ENCODE measurements around the gene NAALADL2. TPM values are rescaled to one million over a fixed set of nuclear protein-coding genes. Genes with fewer than 3 reads are reported as not detected.

NAALADL2 gene
- total RNA-seq, 1 donor from 2014 or later: 1.6 TPM

DNA sequence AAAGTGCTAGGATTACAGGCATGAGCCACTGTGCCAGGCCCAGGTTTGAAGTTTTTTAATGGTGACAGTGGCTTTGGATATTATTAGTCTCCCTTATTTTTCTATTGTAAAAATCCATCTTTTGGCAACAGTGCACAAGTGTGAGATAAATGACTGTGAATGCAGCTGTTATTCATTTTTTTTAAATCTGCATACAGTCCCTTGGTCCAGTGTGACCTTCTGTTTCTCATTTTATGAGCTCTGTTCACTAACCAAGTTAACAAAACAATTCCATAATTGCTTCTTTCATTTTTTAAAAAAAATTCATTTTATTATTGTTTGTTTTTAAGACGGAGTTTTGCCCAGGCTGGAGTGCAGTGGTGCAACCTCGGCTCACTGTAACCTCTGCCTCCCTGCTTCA, 381.8 kb downstream of the NAALADL2 start:
- H3K36me3 Mint-ChIP-seq (ENCODE audit: unreplicated experiment): no peaks in the 10 kb centered on the region
- no peak overlapping the region for H3K27ac Mint-ChIP-seq (ENCODE audit: unreplicated experiment)
- no peak for DNase-seq
- no peaks in the 10 kb centered on the region for H3K27me3 Mint-ChIP-seq (ENCODE audit: unreplicated experiment)
- H3K4me3 Mint-ChIP-seq (ENCODE audit: unreplicated experiment): no peak overlapping the region
- H3K9me3 Mint-ChIP-seq (ENCODE audit: unreplicated experiment): no peaks in the 10 kb centered on the region
- no peak for TF ChIP-seq CTCF (IDR thresholded peaks at IDR 0.05; ENCODE audit: partially characterized antibody, unreplicated experiment)
- H3K4me1 Mint-ChIP-seq (ENCODE audit: low read depth, unreplicated experiment): no peaks in the 10 kb centered on the region

DNA sequence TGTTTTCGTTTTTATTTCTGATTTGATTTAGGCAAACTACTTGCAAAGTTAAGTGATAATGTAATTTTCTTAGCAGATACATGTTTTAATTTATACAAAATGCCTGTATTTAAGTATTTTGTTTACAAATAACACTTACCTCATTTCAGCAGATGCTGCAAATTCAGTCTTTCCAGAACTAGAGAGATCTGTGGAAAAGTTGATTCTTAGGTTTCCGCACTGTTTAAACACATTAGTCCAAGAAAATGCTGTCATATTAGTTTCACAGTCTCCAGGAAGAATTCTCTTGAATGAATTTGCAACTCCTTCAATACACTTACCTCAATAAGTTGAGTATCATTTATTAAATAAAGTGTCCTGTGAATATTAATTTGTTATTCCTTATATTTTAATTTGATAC, 383.1 kb downstream of the NAALADL2 start:
- H3K4me1 Mint-ChIP-seq (ENCODE audit: low read depth, unreplicated experiment): no peaks in the 10 kb centered on the region
- DNase-seq: no peak
- TF ChIP-seq CTCF (IDR thresholded peaks at IDR 0.05; ENCODE audit: partially characterized antibody, unreplicated experiment): no peak
- no peak overlapping the region for H3K27ac Mint-ChIP-seq (ENCODE audit: unreplicated experiment)
- no peaks in the 10 kb centered on the region for H3K36me3 Mint-ChIP-seq (ENCODE audit: unreplicated experiment)
- H3K27me3 Mint-ChIP-seq (ENCODE audit: unreplicated experiment): no peaks in the 10 kb centered on the region
- no peaks in the 10 kb centered on the region for H3K9me3 Mint-ChIP-seq (ENCODE audit: unreplicated experiment)
- H3K4me3 Mint-ChIP-seq (ENCODE audit: unreplicated experiment): no peak overlapping the region

GRCh38 chr3:175246234-175246633, 387.1 kb downstream of the NAALADL2 start:
- Mint-ChIP-seq H3K36me3 (ENCODE audit: unreplicated experiment) (no peaks in the 10 kb centered on the region), H3K27me3 (ENCODE audit: unreplicated experiment) (no peaks in the 10 kb centered on the region), H3K27ac (ENCODE audit: unreplicated experiment) (no peak overlapping the region), H3K9me3 (ENCODE audit: unreplicated experiment) (no peaks in the 10 kb centered on the region), H3K4me1 (ENCODE audit: low read depth, unreplicated experiment) (no peaks in the 10 kb centered on the region), H3K4me3 (ENCODE audit: unreplicated experiment) (no peak overlapping the region)
- no peak for DNase-seq
- no peak for TF ChIP-seq CTCF (IDR thresholded peaks at IDR 0.05; ENCODE audit: partially characterized antibody, unreplicated experiment)

DNA sequence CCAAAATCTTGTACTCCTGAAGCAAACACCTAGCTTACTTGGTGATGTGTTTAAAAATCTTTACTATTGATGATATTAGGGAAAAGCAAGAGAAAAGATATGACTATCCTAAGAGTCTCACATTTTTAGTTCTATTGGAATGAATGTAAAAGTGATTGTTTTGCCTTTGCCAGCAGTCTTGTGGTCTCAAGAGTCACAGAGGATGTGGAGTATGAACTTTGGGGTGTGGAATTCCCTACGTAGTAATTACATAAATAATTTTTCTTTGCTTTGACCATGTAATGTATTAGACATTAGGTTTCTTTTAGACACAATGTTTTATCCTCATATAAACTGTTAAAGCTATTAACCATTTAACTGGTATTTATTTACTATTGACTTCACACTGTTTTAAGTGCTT, 387.6 kb downstream of the NAALADL2 start:
- H3K27me3 Mint-ChIP-seq (ENCODE audit: unreplicated experiment): no peaks in the 10 kb centered on the region
- no peaks in the 10 kb centered on the region for H3K36me3 Mint-ChIP-seq (ENCODE audit: unreplicated experiment)
- H3K9me3 Mint-ChIP-seq (ENCODE audit: unreplicated experiment): no peaks in the 10 kb centered on the region
- DNase-seq: no peak
- H3K4me3 Mint-ChIP-seq (ENCODE audit: unreplicated experiment): no peak overlapping the region
- no peak for TF ChIP-seq CTCF (IDR thresholded peaks at IDR 0.05; ENCODE audit: partially characterized antibody, unreplicated experiment)
- no peaks in the 10 kb centered on the region for H3K4me1 Mint-ChIP-seq (ENCODE audit: low read depth, unreplicated experiment)
- no peak overlapping the region for H3K27ac Mint-ChIP-seq (ENCODE audit: unreplicated experiment)

DNA sequence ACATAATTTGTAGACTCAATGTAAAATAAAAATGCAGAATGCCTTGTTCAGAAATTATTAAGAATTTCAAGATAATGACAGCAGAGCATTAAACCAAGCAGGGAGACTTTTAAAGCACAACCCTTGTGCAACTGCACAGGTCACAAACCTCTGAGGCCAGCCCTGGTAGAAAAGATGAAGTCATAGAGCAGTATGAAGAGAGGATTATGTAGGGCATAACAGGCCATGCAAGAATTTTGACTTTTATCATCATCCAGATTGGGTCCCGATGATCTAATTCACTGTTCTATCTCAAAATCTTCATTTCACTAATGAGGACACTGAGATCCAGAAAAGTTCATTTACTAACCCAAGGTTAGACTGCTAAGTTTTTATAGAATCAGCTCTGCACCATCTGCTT, 388.5 kb downstream of the NAALADL2 start:
- H3K36me3 Mint-ChIP-seq (ENCODE audit: unreplicated experiment): no peaks in the 10 kb centered on the region
- no peak for TF ChIP-seq CTCF (IDR thresholded peaks at IDR 0.05; ENCODE audit: partially characterized antibody, unreplicated experiment)
- H3K27ac Mint-ChIP-seq (ENCODE audit: unreplicated experiment): no peak overlapping the region
- no peak overlapping the region for H3K4me3 Mint-ChIP-seq (ENCODE audit: unreplicated experiment)
- peaks cover 2% of the 10 kb centered on the region for H3K4me1 Mint-ChIP-seq (ENCODE audit: low read depth, unreplicated experiment)
- no peaks in the 10 kb centered on the region for H3K27me3 Mint-ChIP-seq (ENCODE audit: unreplicated experiment)
- no peak for DNase-seq
- H3K9me3 Mint-ChIP-seq (ENCODE audit: unreplicated experiment): no peaks in the 10 kb centered on the region

Data from glutamatergic neuron (in vitro differentiated cells).